CD4-positive, alpha-beta T cell treated with Interleukin-15 for 4 hours (primary cell): ENCODE results near the gene TRAK1.

Experiments
- DNase-seq: peaks from one replicate; pipeline ENCODE4 v3.0.0-alpha.2; 2020; ENCODE audit warnings: low spot score

The TRAK1 gene

GRCh38 chr3:42209917-42210316 is 118.8 kb downstream of the TRAK1 start:
- DNase-seq: no peak

GRCh38 chr3:42210726-42211125 is 119.6 kb downstream of the TRAK1 start:
- DNase-seq: no peak

- DNase-seq: no peak
Measured at GRCh38 chr3:42213417-42213816, 122.3 kb downstream of the TRAK1 start.

- no peak for DNase-seq
Measured at GRCh38 chr3:42214064-42214463, 122.9 kb downstream of the TRAK1 start.

GRCh38 chr3:42214565-42215283 is 123.6 kb downstream of the TRAK1 start:
- DNase-seq: no peak

DNA sequence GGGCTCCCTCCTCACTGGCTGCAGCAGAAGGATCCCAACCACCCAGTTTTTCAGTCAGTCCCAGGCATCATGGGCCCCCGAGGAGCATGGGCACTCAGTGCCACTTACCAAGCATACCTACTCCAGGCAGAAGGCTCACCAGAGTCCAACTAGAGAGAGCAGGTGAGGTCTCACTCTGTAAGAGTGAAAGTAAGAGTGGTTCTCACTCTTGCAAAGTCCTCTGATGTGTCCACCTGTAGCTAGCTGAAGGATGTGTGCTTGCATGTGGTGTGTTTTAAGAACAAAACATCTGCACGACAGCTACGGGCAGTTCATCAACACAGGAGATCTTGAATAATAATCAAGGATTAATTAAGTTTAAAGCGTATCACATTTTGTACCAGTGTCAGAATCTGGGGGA is 125.1 kb downstream of the TRAK1 start:
- DNase-seq: no peak

DNA sequence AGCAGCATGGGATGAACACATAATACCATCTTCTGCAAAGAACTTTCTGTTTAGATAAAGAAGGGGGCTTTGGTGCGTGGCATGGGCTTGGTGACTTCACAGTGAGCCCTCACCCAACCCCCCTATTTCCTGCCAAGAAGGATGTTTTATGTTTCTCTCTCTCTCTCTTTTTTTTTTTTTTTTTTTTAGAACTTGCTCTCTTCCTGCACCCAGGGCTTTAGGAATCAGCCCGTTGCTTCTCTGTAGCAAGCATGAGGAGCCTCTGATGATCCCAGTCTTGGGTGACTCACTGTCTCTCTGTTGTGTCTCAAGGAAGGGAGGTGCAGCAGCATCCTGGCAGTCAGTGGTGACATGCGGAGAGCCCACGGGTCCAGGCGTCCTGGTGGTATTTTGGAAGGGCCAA is 125.8 kb downstream of the TRAK1 start:
- peak; percentile 13 for DNase-seq

GRCh38 chr3:42220436-42221121 is 129.4 kb downstream of the TRAK1 start:
- no peak for DNase-seq

- no peak for DNase-seq
Measured at GRCh38 chr3:42222942-42223693, 132.0 kb downstream of the TRAK1 start.

DNA sequence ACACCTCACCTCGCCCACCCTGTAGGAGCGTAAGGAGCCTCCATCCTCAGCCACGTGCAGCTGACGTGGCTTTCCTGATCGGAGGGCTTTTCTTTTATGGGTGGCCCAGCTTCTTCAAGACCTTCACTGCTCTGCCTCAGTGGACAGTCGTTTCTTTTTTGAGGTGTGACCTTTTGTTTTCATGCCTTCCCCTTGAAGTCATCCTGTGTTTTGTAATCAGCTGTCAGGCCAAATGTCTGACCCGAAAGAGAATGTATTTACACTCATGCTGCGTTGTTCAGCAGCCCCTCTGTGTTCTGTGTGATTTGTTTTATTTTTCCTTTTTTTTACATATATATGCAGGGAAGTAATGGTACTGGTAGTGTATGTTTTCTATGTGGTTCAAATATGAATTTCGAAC is 133.0 kb downstream of the TRAK1 start:
- no peak for DNase-seq

GRCh38 chr3:42224658-42225421 is 133.7 kb downstream of the TRAK1 start:
- DNase-seq: no peak

DNA sequence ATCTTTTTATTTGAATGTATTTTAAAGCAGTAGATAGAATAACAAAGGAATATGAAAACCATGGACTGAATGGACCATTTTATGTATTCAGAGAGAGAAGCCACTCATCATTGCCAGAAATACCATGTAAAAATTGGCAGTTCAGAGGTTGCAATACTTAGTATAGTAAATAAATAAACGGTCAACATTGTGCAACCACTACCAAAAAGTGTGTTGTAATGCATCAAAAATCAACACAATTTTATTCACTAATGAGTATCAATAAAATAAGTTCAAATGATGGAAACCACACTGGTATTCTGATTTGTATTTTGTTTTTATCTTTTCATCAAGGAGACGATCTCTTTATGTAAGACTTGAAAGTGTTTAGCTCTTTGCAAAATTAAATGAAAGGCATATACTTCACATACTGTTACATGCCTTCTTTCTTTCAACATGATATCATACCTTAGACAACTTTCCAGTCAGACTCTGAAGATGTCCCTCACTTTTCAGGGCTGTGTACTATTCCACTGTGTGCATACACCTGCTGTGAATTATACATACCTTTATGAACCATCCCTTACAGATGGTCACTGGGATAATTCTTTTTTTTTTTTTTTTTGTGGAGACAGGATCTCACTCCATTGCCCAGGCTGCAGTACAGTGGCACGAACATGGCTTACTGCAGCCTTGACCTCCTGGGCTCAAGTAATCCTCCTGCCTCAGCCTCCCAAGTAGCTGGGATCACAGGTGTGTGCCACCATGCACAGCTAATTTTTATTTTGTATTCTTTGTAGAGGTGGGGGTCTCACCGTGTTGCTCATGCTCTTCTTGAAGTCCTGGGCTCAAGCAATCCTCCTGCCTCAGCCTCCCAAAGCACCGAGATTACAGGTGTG is 134.6 kb downstream of the TRAK1 start:
- DNase-seq: no peak

DNA sequence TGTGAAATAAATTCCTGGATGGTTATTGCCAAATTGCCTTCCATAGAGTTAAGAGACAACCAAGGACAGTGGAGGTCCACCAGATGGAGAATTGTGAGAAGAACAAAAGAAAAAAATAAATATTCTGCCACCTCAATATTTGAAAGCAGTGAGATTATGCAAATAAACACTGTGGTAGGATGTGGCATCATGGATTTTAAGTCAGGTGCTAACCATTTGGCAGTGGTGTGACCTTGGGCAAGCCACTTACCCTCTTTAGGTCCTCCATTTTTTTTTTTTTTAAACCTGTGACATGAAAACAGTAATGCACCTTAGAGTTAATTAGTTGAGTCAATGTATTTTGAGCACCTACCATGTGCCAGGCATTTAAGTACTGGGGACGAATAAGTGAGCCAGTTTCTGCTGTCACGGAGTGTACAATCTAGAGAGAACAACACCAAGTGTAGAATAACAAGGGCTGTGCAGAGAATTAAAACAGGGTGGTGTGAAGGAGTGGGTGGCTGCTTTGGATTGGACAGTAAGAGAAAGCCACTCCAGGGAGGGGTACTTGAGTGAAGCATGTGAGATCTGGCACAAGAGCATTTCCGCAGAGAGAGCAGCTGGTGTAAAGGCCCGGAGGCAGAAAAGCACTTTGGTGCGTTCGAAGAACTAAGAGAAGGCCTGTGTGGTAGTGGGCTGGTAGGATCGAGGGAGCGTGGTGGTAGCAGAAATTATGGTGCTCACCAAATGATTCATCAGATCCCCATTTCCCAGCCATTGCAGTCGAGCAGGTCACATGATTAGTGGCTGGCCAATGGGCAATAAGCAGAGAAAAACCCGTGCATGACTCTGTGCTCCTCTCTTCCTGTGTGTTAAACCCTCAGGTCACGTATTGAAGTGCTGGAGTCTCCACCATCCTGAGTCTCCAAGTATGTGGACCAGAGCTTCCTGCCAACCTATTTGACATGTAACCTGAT is 135.6 kb downstream of the TRAK1 start:
- DNase-seq: no peak

DNA sequence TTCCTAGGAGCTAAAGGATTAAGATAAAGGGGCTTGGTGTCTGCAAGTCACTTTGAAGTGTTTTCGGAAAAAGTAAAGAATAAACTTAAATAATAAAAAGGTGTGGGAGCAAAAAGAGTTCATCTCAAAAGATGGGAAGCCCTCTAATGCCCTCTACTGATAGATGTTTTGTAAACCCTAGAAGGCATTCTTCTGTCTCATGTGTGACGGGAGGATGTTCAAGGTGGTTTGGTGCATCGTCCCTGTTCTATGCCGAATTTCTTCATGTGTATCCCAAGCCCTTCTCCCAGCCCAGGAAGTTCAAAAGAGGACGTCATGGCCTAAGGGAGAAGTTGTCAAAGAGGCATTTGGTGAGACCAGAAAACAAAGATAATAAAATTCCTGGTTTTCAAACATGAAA is 137.6 kb downstream of the TRAK1 start:
- DNase-seq: no peak

DNA sequence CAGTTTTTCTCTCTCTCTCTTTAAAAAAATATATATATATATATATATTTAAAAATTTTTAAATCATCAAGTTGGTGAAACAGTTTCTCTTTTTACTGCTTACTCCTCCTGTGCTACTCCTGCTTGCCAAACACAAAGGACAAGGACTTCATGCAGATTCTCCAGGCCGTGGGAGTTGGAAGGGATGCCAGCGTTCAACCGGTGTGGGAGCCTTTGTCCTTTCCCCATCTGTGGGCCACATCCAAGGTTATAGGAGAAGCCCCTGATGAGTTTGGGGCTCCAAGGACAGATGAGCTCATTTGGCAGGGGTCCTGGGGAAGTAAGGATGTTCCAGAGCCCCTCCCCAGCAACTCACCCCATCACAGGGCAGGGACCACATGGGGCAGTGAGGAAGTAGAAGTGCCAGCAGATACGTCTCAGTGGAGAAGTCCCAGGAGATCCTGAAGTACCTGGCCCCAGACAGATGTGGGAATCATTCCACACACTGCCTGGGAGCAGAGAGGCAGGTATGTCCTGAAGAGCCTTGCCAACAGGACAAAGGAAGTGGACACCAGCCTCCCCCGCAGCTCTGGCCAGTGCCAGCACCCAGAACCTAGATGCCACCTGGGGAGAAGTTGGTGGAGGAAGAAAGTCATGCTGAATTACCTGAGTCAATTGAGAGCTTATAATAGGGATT is 138.2 kb downstream of the TRAK1 start:
- no peak for DNase-seq

DNA sequence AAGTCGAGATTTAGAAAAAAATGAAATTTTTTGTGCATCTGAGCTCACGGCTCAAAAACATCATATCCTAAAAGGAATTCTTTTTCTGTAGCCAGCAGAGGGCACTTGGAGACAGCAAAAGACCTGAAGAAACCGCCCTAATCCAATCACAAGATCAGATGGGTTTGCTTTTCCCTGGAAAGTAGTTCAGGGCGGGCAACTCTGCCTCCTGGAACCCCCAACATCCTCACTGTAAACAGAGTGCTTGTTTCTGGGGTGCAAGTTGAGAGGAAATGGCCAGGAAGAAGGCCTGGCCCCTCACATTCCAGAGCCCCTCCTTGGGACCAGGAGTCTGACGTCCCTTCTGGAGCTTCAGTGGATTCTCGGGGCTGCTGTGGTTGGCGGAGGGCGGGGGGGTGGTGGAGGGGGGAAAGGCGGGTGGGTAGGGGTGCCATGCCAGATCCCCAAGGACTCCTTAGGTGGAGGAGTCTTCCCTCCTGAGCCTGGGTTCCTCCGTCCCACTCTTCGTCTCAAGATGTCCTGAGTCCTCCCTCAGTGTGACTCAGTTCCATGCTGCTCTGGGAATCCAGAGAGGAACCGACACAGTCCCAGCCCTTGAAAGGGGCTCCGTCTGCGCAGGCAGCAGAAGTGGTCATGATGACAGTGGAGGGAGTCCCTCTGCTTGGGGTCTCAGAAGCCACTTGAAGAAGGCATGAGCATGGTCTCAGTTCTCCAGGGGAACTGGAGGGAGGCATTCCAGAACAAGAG is 139.0 kb downstream of the TRAK1 start:
- DNase-seq: no peak

- DNase-seq: no peak
Measured at GRCh38 chr3:42230860-42231259, 139.7 kb downstream of the TRAK1 start.

GRCh38 chr3:42235532-42235931 is 144.4 kb downstream of the TRAK1 start:
- no peak for DNase-seq

DNA sequence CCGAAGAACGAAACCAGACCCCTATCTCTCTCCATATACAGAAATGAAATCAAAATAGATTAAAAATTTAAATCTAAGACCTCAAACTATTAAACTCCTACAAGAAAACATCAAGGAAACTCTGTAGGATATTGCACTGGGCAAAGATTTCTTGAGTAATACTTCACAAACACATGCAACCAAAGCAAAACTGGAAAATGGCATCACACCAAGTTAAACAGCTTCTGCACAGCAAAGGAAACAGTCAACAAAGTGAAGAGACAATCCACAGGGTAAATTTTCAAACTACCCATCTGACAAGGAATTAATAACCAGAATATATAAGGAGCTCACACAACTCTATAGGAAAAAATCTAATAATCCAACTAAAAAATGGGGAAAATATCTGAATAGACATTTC is 145.5 kb downstream of the TRAK1 start:
- no peak for DNase-seq
